K562 (cell line): ENCODE results near the gene C9orf50. TPM values are rescaled to one million over a fixed set of nuclear protein-coding genes. Genes with fewer than 3 reads are reported as not detected.

Experiments used
- CAMTA2 ChIP-seq: fragments of 250-450 bp; sonication (Bioruptor Pico); conservative IDR thresholded peaks from 2 replicates; pipeline ENCODE4 v1.5.1; 2022
- CREM ChIP-seq: IDR thresholded peaks from 2 replicates; pipeline ENCODE4 v1.6.1; 2014; ENCODE audit warnings: antibody characterized with exemption, low read depth
- FOXJ2 ChIP-seq: fragments of 200-800 bp; sonication (Bioruptor generic); IDR thresholded peaks from 2 replicates; pipeline ENCODE4 v1.6.1; 2016; ENCODE audit warnings: missing genetic modification characterization, missing compliant biosample characterization
- GABPA ChIP-seq: fragments of 200-800 bp; sonication (Bioruptor generic); conservative IDR thresholded peaks from 2 replicates; pipeline ENCODE4 v1.6.1; 2016; ENCODE audit warnings: low read depth, missing genetic modification characterization, missing compliant biosample characterization
- HOXB6 ChIP-seq: fragments of 250-450 bp; sonication (Bioruptor Pico); IDR thresholded peaks from 2 replicates; pipeline ENCODE4 v1.5.1; 2022; ENCODE audit warnings: mild to moderate bottlenecking, borderline replicate concordance
- ILK ChIP-seq: fragments of 450-650 bp; IDR thresholded peaks from 2 replicates; pipeline ENCODE4 v1.6.1; 2016; ENCODE audit warnings: missing genetic modification characterization, low read depth, mild to moderate bottlenecking, missing compliant biosample characterization, moderate library complexity, borderline replicate concordance
- NFIC ChIP-seq: fragments of 450-650 bp; IDR thresholded peaks from 2 replicates; pipeline ENCODE4 v1.6.1; 2017; ENCODE audit warnings: mild to moderate bottlenecking, inconsistent platforms
- NR2F6 ChIP-seq: fragments of 450-650 bp; formaldehyde crosslinking; IDR thresholded peaks from 2 replicates; pipeline ENCODE4 v1.4.0; 2020; ENCODE audit warnings: mild to moderate bottlenecking
- PATZ1 ChIP-seq: fragments of 250-450 bp; sonication (Bioruptor Pico); IDR thresholded peaks from 2 replicates; pipeline ENCODE4 v1.5.0; 2020; ENCODE audit warnings: mild to moderate bottlenecking, borderline replicate concordance
- PREB ChIP-seq: sonication (generic); formaldehyde crosslinking; IDR thresholded peaks from 2 replicates; pipeline ENCODE4 v1.8.1; 2023; ENCODE audit warnings: mild to moderate bottlenecking, missing genetic modification reagents
- RBM25 ChIP-seq: fragments of 200-400 bp; formaldehyde crosslinking; IDR thresholded peaks from 2 replicates; pipeline ENCODE4 v1.6.1; 2018; ENCODE audit warnings: low read length, low read depth, moderate library complexity; ENCODE audit not compliant: severe bottlenecking
- ZBTB11 ChIP-seq, 3 experiments: fragments of 200-800 bp in 1 of 3; fragments of 250-450 bp in 1 of 3; fragments of 450-650 bp in 1 of 3; sonication (Bioruptor Pico) in 1 of 3; sonication (Bioruptor generic) in 1 of 3; formaldehyde crosslinking in 1 of 3; IDR thresholded peaks; 2 replicates each; pipeline versions ENCODE4 v1.6.1 to v1.8.0; 2016 to 2022; ENCODE audit warnings: mild to moderate bottlenecking in 2 of 3, missing genetic modification characterization in 2 of 3, missing compliant biosample characterization in 1 of 3, moderate library complexity in 1 of 3
- ZNF280B ChIP-seq: fragments of 250-450 bp; sonication (Bioruptor Pico); IDR thresholded peaks from 2 replicates; pipeline ENCODE4 v1.5.1; 2021; ENCODE audit warnings: mild to moderate bottlenecking
- polyA plus RNA-seq, 8 experiments: library from polyadenylated mRNA; depleted of rRNA in 4 of 8; stranded (reverse) in 5 of 8; unstranded in 3 of 8; fragments of >200 nt; fragmentation: Nextera tagmentation in 2 of 8; fragmentation: Illumina TruSeq in 1 of 8; extraction: Ambion mirVana in 2 of 8; extraction: Trizol in 1 of 8; gene quantifications; 2 replicates each; pipeline versions ENCODE4 v1.2.1 to v1.2.3, GENCODE V29; 2011 to 2014; ENCODE audit warnings: inconsistent platforms in 1 of 8, missing spikeins in 1 of 8
- total RNA-seq, 7 experiments: library from RNA; depleted of rRNA in 6 of 7; stranded (reverse); fragments of >200 nt in 6 of 7; fragmentation: Illumina TruSeq in 2 of 7; extraction: Trizol in 2 of 7; gene quantifications; 2 replicates each; pipeline versions ENCODE4 v1.2.1 to v1.2.3, GENCODE V29; 2011 to 2021; ENCODE audit warnings: low replicate concordance in 1 of 7
- TF ChIP-seq, protein P1 (sequence below): fragments of 250-450 bp; sonication (Bioruptor Pico); IDR thresholded peaks from 2 replicates; pipeline ENCODE4 v1.5.0; 2020; ENCODE audit warnings: mild to moderate bottlenecking
- TF ChIP-seq, protein P2 (sequence below): fragments of 250-450 bp; sonication (Bioruptor Pico); IDR thresholded peaks from 2 replicates; pipeline ENCODE4 v1.4.0; 2020

C9orf50 gene
- total and polyA plus RNA-seq, 9 of the 15 experiments (the other 6 are each of a cell fraction or from before 2014, with no cell fraction given), result not detected

- TF ChIP-seq, protein P1, sequence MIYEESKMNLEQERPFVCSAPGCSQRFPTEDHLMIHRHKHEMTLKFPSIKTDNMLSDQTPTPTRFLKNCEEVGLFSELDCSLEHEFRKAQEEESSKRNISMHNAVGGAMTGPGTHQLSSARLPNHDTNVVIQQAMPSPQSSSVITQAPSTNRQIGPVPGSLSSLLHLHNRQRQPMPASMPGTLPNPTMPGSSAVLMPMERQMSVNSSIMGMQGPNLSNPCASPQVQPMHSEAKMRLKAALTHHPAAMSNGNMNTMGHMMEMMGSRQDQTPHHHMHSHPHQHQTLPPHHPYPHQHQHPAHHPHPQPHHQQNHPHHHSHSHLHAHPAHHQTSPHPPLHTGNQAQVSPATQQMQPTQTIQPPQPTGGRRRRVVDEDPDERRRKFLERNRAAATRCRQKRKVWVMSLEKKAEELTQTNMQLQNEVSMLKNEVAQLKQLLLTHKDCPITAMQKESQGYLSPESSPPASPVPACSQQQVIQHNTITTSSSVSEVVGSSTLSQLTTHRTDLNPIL, result no peak
- TF ChIP-seq CAMTA2, result no peak
- peak; percentile 89 for TF ChIP-seq CREM
- TF ChIP-seq NR2F6 (CRISPR knock-in tag), result no peak
- TF ChIP-seq, protein P2, sequence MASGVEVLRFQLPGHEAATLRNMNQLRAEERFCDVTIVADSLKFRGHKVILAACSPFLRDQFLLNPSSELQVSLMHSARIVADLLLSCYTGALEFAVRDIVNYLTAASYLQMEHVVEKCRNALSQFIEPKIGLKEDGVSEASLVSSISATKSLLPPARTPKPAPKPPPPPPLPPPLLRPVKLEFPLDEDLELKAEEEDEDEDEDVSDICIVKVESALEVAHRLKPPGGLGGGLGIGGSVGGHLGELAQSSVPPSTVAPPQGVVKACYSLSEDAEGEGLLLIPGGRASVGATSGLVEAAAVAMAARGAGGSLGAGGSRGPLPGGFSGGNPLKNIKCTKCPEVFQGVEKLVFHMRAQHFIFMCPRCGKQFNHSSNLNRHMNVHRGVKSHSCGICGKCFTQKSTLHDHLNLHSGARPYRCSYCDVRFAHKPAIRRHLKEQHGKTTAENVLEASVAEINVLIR (CRISPR knock-in tag), result 0 out of 2 replicates have a peak, but pooled peaks have one; percentile 27
- TF ChIP-seq FOXJ2 (tag), result no peak
- peak; percentile 99 for TF ChIP-seq GABPA (tag)
- TF ChIP-seq RBM25, result no peak
- TF ChIP-seq PATZ1, result no peak
- no peak for TF ChIP-seq HOXB6 (CRISPR knock-in tag)
- peak; percentile 87; the same call in 1 of the 2 replicates for TF ChIP-seq PREB
- TF ChIP-seq ZNF280B (CRISPR knock-in tag), result no peak
- TF ChIP-seq NFIC, result peak; percentile 53
- peak; percentile 58 to 94 (median 64); a peak in 4 of 6 replicates for TF ChIP-seq ZBTB11 (CRISPR knock-in tag; IDR thresholded peaks at IDR 0.05)
- TF ChIP-seq ILK, result no peak
Observed at GRCh38 chr9:129641750-129642585, 21.1 kb upstream of the C9orf50 start, which contains the start of gene ASB6 (continued).
